ENCODE results near the gene PPP1CB.

Gene PPP1CB

DNA sequence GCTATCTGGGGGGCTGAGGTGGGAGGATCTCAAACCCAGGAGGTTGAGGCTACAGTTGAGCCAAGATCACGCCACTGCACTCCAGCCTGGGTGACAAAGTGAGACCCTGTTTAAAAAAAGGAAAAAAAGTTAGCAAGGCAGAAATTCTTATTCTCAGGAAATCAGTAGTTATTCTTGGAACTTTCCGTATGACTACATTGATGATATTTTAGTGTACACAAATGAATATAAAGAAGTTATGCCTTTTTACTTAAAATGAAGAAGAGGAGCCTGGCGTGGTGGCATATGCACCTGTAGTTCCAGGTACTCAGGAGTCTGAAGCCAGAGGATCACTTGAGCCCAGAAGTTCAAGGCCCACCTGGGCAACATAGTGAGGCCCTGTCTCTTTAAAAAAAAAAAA lies 66.4 kb downstream of the PPP1CB start:
- TF ChIP-seq, protein P1, sequence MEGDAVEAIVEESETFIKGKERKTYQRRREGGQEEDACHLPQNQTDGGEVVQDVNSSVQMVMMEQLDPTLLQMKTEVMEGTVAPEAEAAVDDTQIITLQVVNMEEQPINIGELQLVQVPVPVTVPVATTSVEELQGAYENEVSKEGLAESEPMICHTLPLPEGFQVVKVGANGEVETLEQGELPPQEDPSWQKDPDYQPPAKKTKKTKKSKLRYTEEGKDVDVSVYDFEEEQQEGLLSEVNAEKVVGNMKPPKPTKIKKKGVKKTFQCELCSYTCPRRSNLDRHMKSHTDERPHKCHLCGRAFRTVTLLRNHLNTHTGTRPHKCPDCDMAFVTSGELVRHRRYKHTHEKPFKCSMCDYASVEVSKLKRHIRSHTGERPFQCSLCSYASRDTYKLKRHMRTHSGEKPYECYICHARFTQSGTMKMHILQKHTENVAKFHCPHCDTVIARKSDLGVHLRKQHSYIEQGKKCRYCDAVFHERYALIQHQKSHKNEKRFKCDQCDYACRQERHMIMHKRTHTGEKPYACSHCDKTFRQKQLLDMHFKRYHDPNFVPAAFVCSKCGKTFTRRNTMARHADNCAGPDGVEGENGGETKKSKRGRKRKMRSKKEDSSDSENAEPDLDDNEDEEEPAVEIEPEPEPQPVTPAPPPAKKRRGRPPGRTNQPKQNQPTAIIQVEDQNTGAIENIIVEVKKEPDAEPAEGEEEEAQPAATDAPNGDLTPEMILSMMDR (conservative IDR thresholded peaks at IDR 0.05; ENCODE audit: low read depth, low read length): no peak
- no peak for DNase-seq (ENCODE audit: low read depth)
- H3K4me3 ChIP-seq (ENCODE audit: low read depth, low read length): no peak overlapping the region

DNA sequence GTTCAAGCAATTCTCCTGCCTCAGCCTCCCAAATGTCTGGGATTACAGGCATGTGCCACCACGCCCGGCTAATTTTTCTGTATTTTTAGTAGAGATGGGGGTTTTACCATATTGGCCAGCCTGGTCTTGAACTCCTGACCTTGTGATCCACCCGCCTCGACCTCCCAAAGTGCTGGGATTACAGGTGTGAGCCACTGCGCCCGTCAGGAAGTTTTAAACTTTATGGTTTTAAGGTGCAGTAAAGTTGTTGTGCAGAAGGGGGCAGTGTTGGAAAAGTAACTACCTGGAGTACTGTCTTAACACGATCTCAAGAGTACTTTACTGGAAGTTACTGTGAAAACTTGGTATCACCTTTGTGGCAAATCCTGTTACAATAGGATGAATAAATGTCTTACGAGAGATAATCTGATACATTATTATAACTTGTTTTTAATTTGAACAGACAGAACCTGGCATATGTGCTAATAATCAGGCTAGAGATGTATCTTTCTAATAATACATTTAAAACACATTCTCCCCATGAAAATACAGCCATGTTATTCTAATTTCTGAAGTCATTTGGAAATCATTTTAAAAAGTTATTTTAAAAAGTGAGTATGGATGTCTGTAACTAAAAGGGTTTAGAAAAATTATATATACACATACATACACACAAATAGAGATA lies 69.8 kb downstream of the PPP1CB start:
- TF ChIP-seq, protein P1 (conservative IDR thresholded peaks at IDR 0.05; ENCODE audit: low read depth, low read length): peak; percentile 73
- DNase-seq (ENCODE audit: low read depth): peak; percentile 79
- no peak overlapping the region for H3K4me3 ChIP-seq (ENCODE audit: low read depth, low read length)

DNA sequence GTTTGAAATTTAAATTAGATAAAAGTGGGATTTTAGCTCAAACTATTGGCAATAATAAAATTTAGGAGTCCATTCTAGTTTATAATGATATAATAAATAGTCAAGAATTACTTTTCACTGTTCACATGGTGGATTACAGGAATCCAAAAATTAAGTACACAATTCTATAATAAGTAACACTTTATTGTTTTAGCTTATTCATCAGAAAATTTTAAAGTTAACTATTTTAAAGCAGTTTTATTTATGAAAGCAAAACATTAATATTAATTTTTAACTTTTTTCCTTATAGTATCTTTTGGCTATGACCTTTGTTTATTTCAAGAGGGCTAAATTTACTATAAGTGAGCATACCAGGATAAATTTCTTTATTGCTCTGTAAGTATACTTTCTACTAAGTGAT lies 70.4 kb downstream of the PPP1CB start:
- no peak for DNase-seq (ENCODE audit: low read depth)
- no peak overlapping the region for H3K4me3 ChIP-seq (ENCODE audit: low read depth, low read length)
- TF ChIP-seq, protein P1 (conservative IDR thresholded peaks at IDR 0.05; ENCODE audit: low read depth, low read length): no peak

DNA sequence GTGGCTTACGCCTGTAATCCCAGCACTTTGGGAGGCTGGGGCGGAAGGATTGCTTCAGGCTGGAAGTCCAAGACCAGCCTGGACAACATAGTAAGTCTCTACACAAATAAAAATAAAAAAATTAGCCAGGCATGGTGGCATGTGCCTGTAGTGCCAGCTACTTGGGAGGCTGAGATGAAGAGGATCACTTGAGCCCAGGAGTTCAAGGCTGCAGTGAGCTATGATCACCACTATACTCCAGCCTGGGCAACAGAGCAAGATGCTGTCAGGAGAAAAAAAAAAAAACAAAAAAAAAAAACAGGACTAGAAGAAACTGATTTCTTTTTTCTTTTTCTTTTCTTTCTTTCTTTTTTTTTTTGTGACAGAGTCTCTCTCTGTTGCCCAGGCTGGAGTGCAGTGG lies 72.6 kb downstream of the PPP1CB start:
- no peak overlapping the region for H3K4me3 ChIP-seq (ENCODE audit: low read depth, low read length)
- no peak for DNase-seq (ENCODE audit: low read depth)
- TF ChIP-seq, protein P1 (conservative IDR thresholded peaks at IDR 0.05; ENCODE audit: low read depth, low read length): no peak

DNA sequence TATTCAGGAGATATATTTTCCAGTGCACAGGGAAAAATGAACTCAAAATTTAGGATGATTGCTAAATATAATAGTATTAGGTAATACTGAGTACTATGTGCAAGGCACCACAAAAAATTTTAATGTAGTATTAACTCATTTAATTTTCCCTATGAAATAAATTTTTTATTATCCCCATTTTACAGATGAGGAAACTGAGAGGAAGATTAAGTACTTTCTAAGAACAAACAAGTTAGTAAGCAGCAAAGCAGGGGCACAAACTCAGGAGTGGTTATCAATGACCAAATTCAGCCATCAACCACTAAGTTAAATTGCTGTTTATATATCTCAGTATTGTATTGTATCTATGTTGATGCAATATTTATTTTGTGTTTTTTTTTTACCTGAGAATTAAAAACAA lies 73.2 kb downstream of the PPP1CB start:
- H3K4me3 ChIP-seq (ENCODE audit: low read depth, low read length): no peak overlapping the region
- no peak for DNase-seq (ENCODE audit: low read depth)
- TF ChIP-seq, protein P1 (conservative IDR thresholded peaks at IDR 0.05; ENCODE audit: low read depth, low read length): no peak

DNA sequence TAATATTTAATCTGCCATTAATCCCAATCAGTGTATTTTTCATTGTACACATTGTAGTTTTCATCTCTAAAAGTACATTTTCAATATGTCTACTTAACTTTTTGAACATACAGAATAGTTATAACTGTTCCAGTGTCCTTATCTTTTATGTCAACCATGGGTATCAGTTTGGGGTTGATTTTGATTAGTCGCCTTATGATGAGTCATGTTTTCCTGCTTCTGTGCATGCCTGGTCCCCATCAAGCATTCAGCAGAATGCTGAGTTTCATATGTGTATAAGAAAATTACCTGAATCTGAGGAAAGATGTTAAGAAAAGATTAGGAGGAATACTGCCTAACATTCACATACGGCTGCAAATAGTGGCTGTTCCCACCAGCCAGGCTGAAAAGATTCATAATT lies 76.8 kb downstream of the PPP1CB start:
- DNase-seq (ENCODE audit: low read depth): peak; percentile 21
- TF ChIP-seq, protein P1 (conservative IDR thresholded peaks at IDR 0.05; ENCODE audit: low read depth, low read length): no peak

DNA sequence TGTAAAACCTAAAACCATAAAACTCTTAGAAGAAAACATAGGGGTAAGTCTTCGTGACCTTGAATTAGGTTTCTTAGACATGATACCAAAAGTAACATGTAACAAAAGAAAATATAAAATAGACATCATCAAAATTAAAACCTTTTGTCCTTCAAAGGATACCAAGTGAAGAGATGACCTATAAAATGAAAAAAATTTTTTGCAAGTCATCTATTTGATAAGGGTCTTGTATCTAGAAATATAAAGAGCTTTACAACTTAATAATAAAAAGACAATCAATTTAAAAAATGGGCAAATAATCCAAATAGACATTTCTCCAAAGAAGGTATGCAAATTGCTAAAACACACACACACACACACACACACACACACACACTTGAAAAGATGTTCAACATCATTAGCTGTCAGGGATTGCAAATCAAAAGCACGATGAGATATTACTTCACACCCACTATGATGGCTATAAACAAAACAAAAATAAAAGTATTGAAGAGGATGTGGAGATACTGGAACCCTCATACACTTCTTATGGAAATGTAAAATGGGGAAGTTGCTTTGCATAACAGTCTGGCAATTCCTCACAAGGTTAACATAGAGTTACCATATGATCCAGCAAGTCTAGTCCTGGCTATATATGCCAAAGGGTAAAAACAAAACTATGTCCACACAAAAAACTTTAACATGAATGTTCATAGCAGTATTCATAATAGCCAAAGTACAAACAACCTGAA lies 82.3 kb downstream of the PPP1CB start:
- H3K4me3 ChIP-seq (ENCODE audit: low read depth, low read length): no peak overlapping the region
- no peak for DNase-seq (ENCODE audit: low read depth)
- TF ChIP-seq, protein P1 (conservative IDR thresholded peaks at IDR 0.05; ENCODE audit: low read depth, low read length): no peak

More for the DNA sequence above, 76.8 kb downstream of the PPP1CB start:
- H3K4me3 ChIP-seq (ENCODE audit: low read depth, low read length): no peak overlapping the region
